Smooth muscle cell (in vitro differentiated cells): ENCODE results near the gene STRADB. TPM values are rescaled to one million over a fixed set of nuclear protein-coding genes. Genes with fewer than 3 reads are reported as not detected.

ENCODE experiments used
- DNase-seq: peaks from one replicate; lab custom pipeline; 2025; ENCODE audit not compliant: unreplicated experiment; lab: John Stamatoyannopoulos, UW
- H2AFZ ChIP-seq: fragments of 200-600 bp; sonication (generic); 2 replicates; pipeline ENCODE4 v1.6.0; 2016; ENCODE audit warnings: antibody characterized with exemption, low read depth, mild to moderate bottlenecking
- H3F3A ChIP-seq: fragments of 200-600 bp; sonication (generic); 2 replicates; pipeline ENCODE4 v1.6.0; 2017; ENCODE audit warnings: antibody characterized with exemption, low read depth
- H3K27ac ChIP-seq: fragments of 200-600 bp; sonication (generic); 2 replicates; pipeline ENCODE4 v1.5.1; 2016; ENCODE audit warnings: low read depth, mild to moderate bottlenecking
- H3K27me3 ChIP-seq: fragments of 200-600 bp; sonication (generic); 2 replicates; pipeline ENCODE4 v1.6.1; 2016; ENCODE audit warnings: low read depth, mild to moderate bottlenecking
- H3K36me3 ChIP-seq: fragments of 200-600 bp; sonication (generic); 2 replicates; pipeline ENCODE4 v1.5.1; 2016; ENCODE audit warnings: low read depth
- H3K4me1 ChIP-seq: fragments of 200-600 bp; sonication (generic); 2 replicates; pipeline ENCODE4 v1.5.1; 2016; ENCODE audit warnings: low read depth
- H3K4me2 ChIP-seq: fragments of 200-600 bp; sonication (generic); 2 replicates; pipeline ENCODE4 v1.6.0; 2016; ENCODE audit warnings: mild to moderate bottlenecking
- H3K4me3 ChIP-seq: fragments of 200-600 bp; sonication (generic); 2 replicates; pipeline ENCODE4 v1.5.1; 2016; ENCODE audit warnings: mild to moderate bottlenecking
- H3K79me2 ChIP-seq: fragments of 200-600 bp; sonication (generic); 2 replicates; pipeline ENCODE4 v1.6.0; 2016; ENCODE audit warnings: low read depth, mild to moderate bottlenecking
- H3K9ac ChIP-seq: fragments of 200-600 bp; sonication (generic); 2 replicates; pipeline ENCODE4 v1.6.0; 2016; ENCODE audit warnings: low read depth
- H3K9me3 ChIP-seq: fragments of 200-600 bp; sonication (generic); replicated peaks from 2 replicates; pipeline ENCODE4 v1.5.1; 2016; ENCODE audit warnings: low read depth
- H4K20me1 ChIP-seq: fragments of 200-600 bp; sonication (generic); 2 replicates; pipeline ENCODE4 v1.6.0; 2016; ENCODE audit warnings: low read depth
- CTCF ChIP-seq: fragments of 200-600 bp; sonication (generic); IDR thresholded peaks from 2 replicates; pipeline ENCODE4 v1.5.1; 2017; ENCODE audit warnings: borderline replicate concordance, mild to moderate bottlenecking, antibody characterized with exemption; ENCODE audit not compliant: insufficient read depth, poor library complexity, severe bottlenecking
- WGBS: methylation state at CpG from one replicate; pipeline ENCODE4 v1.1.7; 2016; ENCODE audit warnings: low lambda C conversion rate; 5-methylcytosine and 5-hydroxymethylcytosine counted together
- polyA plus RNA-seq: library from polyadenylated mRNA; unstranded; fragments of >200 nt; fragmentation: Nextera tagmentation; extraction: Ambion mirVana; gene quantifications from 2 replicates; pipeline ENCODE4 v1.2.1, GENCODE V29; 2016
- total RNA-seq: library from RNA; depleted of rRNA; stranded (reverse); fragments of >200 nt; gene quantifications from 2 replicates; pipeline ENCODE4 v1.2.3, GENCODE V29; 2014

STRADB gene
- total and polyA plus RNA-seq, 2 experiments from 2014 or later = 15.8 to 20.5 TPM

GRCh38 chr2:201408931-201409330 lies 42.6 kb upstream of the STRADB start:
- no peak overlapping the region for H2AFZ ChIP-seq
- no peaks in the 10 kb centered on the region for H3K36me3 ChIP-seq
- peaks cover 17% of the 10 kb centered on the region for H3K79me2 ChIP-seq
- H3K4me3 ChIP-seq = no peak overlapping the region
- peaks cover 10% of the 10 kb centered on the region for H4K20me1 ChIP-seq
- TF ChIP-seq CTCF = no peak
- H3F3A ChIP-seq = no peaks in the 10 kb centered on the region
- H3K4me2 ChIP-seq = no peak overlapping the region
- H3K4me1 ChIP-seq = peaks cover 9% of the 10 kb centered on the region
- no peak overlapping the region for H3K9ac ChIP-seq
- H3K27me3 ChIP-seq = no peaks in the 10 kb centered on the region
- no peak for DNase-seq
- 97% methylated on average over 3 of the region's 3 CpGs for WGBS
- no peak overlapping the region for H3K27ac ChIP-seq
- H3K9me3 ChIP-seq = no peaks in the 10 kb centered on the region

GRCh38 chr2:201411421-201411820 lies 40.1 kb upstream of the STRADB start:
- TF ChIP-seq CTCF = no peak
- Histone ChIP-seq H4K20me1 (peaks cover 28% of the 10 kb centered on the region), H2AFZ (no peak overlapping the region), H3K27ac (no peak overlapping the region), H3K9ac (no peak overlapping the region), H3K4me1 (peaks cover 9% of the 10 kb centered on the region), H3K4me3 (no peak overlapping the region), H3K79me2 (peaks cover 22% of the 10 kb centered on the region), H3K36me3 (no peaks in the 10 kb centered on the region), H3F3A (no peaks in the 10 kb centered on the region), H3K4me2 (no peak overlapping the region), H3K9me3 (no peaks in the 10 kb centered on the region), H3K27me3 (no peaks in the 10 kb centered on the region)
- DNase-seq = no peak

DNA sequence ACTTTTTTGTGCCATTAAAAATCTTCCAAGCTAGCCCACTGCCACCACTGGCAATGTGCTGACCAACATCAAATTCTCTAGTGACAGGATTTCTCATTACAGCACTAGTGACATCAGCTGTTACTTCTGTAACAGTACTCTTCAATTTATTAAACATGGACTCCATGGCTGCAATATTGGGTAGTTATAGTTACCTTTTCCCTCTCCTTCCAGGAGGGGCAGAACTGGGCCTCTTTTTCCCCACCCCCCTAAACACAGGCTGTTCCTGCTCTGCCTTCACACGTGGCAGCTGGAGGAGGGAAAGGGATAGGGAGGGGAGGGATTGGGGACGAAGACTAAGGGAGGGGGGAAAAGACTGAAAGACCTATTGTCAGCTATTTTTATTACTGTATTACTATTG lies 38.4 kb upstream of the STRADB start:
- Histone ChIP-seq H3K9ac (no peak overlapping the region), H3K4me1 (peaks cover 5% of the 10 kb centered on the region), H3K4me3 (no peak overlapping the region), H3K36me3 (no peaks in the 10 kb centered on the region), H2AFZ (no peak overlapping the region), H3K9me3 (no peaks in the 10 kb centered on the region), H3K27ac (no peak overlapping the region), H3F3A (no peaks in the 10 kb centered on the region), H3K27me3 (no peaks in the 10 kb centered on the region), H3K79me2 (peaks cover 34% of the 10 kb centered on the region), H3K4me2 (no peak overlapping the region), H4K20me1 (peaks cover 40% of the 10 kb centered on the region)
- TF ChIP-seq CTCF = no peak
- 58% methylated on average over 2 of the region's 2 CpGs for WGBS
- no peak for DNase-seq

DNA sequence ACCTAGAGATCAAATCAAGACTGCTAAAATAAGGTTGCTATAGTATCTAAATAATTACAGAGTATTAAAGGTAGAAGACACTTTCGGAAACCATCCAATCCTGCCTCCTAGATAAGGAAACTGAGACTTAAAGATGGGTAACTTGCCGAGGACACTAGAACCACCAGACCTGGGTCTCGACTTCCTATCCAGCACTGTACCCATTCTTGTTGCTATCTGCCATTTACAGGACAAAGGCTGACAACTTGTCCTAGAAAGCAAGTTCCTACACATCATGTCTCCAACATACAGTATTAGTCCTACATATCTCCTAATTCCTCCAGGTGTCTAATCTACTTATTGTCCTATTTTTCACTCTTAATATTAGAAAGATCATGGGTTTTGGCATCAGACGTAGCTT lies 38.0 kb upstream of the STRADB start:
- no peak for DNase-seq
- no peaks in the 10 kb centered on the region for H3K27me3 ChIP-seq
- H3K27ac ChIP-seq = no peak overlapping the region
- H3K4me3 ChIP-seq = no peak overlapping the region
- H4K20me1 ChIP-seq = peaks cover 42% of the 10 kb centered on the region
- peaks cover 5% of the 10 kb centered on the region for H3K4me1 ChIP-seq
- WGBS = 71% methylated on average over 4 of the region's 4 CpGs
- H3K9ac ChIP-seq = no peak overlapping the region
- H3F3A ChIP-seq = no peaks in the 10 kb centered on the region
- H2AFZ ChIP-seq = no peak overlapping the region
- peaks cover 38% of the 10 kb centered on the region for H3K79me2 ChIP-seq
- TF ChIP-seq CTCF = no peak
- no peaks in the 10 kb centered on the region for H3K9me3 ChIP-seq
- no peak overlapping the region for H3K4me2 ChIP-seq
- H3K36me3 ChIP-seq = no peaks in the 10 kb centered on the region
